ENCODE data around the gene RASA3.

DNA sequence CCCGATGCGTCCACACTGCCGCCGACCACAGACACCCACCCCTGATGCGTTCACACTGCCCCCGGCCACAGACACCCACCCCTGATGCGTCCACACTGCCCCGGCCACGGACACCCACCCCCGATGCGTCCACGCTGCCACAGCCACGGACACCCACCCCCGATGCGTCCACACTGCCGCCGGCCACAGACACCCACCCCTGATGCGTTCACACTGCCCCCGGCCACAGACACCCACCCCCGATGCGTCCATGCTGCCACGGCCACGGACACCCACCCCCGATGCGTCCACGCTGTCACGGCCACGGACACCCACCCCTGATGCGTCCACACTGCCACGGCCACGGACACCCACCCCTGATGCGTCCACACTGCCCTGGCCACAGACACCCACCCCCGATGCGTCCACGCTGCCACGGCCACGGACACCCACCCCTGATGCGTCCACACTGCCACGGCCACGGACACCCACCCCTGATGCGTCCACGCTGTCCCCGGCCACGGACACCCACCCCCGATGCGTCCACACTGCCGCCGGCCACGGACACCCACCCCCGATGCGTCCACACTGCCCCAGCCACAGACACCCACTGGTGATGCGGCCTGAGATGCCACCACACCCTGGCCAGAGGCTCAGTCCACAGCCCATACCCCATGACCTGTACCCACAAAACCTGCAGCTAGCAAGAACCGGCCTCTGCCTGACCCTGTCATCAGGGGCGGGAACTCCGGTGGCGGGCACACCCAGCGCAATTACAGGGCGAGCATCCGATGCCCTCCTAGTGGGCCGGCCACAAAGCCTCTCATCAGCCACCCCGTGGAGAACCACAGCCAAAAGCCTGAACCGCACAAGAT lies 28.4 kb downstream of the RASA3 start:
- TF ChIP-seq, protein P1, sequence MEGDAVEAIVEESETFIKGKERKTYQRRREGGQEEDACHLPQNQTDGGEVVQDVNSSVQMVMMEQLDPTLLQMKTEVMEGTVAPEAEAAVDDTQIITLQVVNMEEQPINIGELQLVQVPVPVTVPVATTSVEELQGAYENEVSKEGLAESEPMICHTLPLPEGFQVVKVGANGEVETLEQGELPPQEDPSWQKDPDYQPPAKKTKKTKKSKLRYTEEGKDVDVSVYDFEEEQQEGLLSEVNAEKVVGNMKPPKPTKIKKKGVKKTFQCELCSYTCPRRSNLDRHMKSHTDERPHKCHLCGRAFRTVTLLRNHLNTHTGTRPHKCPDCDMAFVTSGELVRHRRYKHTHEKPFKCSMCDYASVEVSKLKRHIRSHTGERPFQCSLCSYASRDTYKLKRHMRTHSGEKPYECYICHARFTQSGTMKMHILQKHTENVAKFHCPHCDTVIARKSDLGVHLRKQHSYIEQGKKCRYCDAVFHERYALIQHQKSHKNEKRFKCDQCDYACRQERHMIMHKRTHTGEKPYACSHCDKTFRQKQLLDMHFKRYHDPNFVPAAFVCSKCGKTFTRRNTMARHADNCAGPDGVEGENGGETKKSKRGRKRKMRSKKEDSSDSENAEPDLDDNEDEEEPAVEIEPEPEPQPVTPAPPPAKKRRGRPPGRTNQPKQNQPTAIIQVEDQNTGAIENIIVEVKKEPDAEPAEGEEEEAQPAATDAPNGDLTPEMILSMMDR (IDR thresholded peaks at IDR 0.05): no peak
- no peak for TF ChIP-seq POLR2A (IDR thresholded peaks at IDR 0.05)

Data from right lobe of liver (tissue), 4 donors.